GM12878 (cell line): ENCODE measurements around the gene R3HDM2. TPM values are rescaled to one million over a fixed set of nuclear protein-coding genes. Genes with fewer than 3 reads are reported as not detected.

ENCODE experiments used
- ATF7 ChIP-seq: fragments of 450-650 bp; IDR thresholded peaks from 2 replicates; pipeline ENCODE4 v1.6.1; 2016; ENCODE audit warnings: low read depth, mild to moderate bottlenecking
- CBFB ChIP-seq: IDR thresholded peaks from 2 replicates; pipeline ENCODE4 v1.6.1; 2016; ENCODE audit warnings: antibody characterized with exemption, low read depth
- CHD1 ChIP-seq: IDR thresholded peaks from 2 replicates; pipeline ENCODE4 v1.6.1; 2012; ENCODE audit warnings: low read depth, low read length, improper control_type of control experiment
- CREB1 ChIP-seq: IDR thresholded peaks from 2 replicates; pipeline ENCODE4 v1.6.1; 2012; ENCODE audit warnings: low read depth, mild to moderate bottlenecking, inconsistent platforms
- DPF2 ChIP-seq: fragments of 450-650 bp; IDR thresholded peaks from 2 replicates; pipeline ENCODE4 v1.6.1; 2017; ENCODE audit warnings: mild to moderate bottlenecking
- EED ChIP-seq: sonication (generic); IDR thresholded peaks from 2 replicates; pipeline ENCODE4 v1.6.1; 2016; ENCODE audit warnings: antibody characterized with exemption, low read depth
- EGR1 ChIP-seq, 2 experiments: IDR thresholded peaks; 1 replicate in 1 of 2; 2 replicates in 1 of 2; pipeline ENCODE4 v1.6.1; 2011 to 2012; ENCODE audit warnings: low read depth in 2 of 2, low read length in 2 of 2, borderline replicate concordance in 1 of 2, mild to moderate bottlenecking in 1 of 2, moderate library complexity in 1 of 2
- ETV6 ChIP-seq, 2 experiments: fragments of 450-650 bp in 1 of 2; IDR thresholded peaks in 1 of 2; conservative IDR thresholded peaks in 1 of 2; 2 replicates each; pipeline ENCODE4 v1.6.1; 2014; ENCODE audit warnings: antibody characterized with exemption in 1 of 2, borderline replicate concordance in 1 of 2, low read depth in 1 of 2, mild to moderate bottlenecking in 1 of 2, moderate library complexity in 1 of 2
- FOXM1 ChIP-seq: IDR thresholded peaks from 2 replicates; pipeline ENCODE4 v1.6.1; 2012; ENCODE audit warnings: low read depth, mild to moderate bottlenecking, inconsistent platforms, low read length, moderate library complexity
- GATAD2B ChIP-seq: fragments of 450-650 bp; conservative IDR thresholded peaks from 2 replicates; pipeline ENCODE4 v1.6.1; 2017; ENCODE audit warnings: low read depth, mild to moderate bottlenecking, moderate library complexity
- HCFC1 ChIP-seq: fragments of 150-350 bp; IDR thresholded peaks from 2 replicates; pipeline ENCODE4 v1.6.1; 2014; ENCODE audit warnings: low read length
- HDAC6 ChIP-seq: fragments of 200-600 bp; sonication (generic); IDR thresholded peaks from one replicate; pipeline ENCODE4 v1.8.0; 2017; ENCODE audit warnings: antibody characterized with exemption; ENCODE audit not compliant: unreplicated experiment
- HDGF ChIP-seq: fragments of 450-650 bp; IDR thresholded peaks from 2 replicates; pipeline ENCODE4 v1.6.1; 2016; ENCODE audit warnings: antibody characterized with exemption
- IKZF2 ChIP-seq, 2 experiments: fragments of 450-650 bp; IDR thresholded peaks; 2 replicates each; pipeline ENCODE4 v1.6.1; 2017; ENCODE audit warnings: mild to moderate bottlenecking in 2 of 2, moderate library complexity in 2 of 2
- LARP7 ChIP-seq: fragments of 450-650 bp; IDR thresholded peaks from 2 replicates; pipeline ENCODE4 v1.6.1; 2017; ENCODE audit warnings: mild to moderate bottlenecking
- MXI1 ChIP-seq: fragments of 150-350 bp; IDR thresholded peaks from 2 replicates; pipeline ENCODE4 v1.6.1; 2011; ENCODE audit warnings: low read depth, mild to moderate bottlenecking, inconsistent platforms, low read length, improper control_type of control experiment
- NBN ChIP-seq: fragments of 450-650 bp; IDR thresholded peaks from 2 replicates; pipeline ENCODE4 v1.6.1; 2016
- PML ChIP-seq: IDR thresholded peaks from 2 replicates; pipeline ENCODE4 v1.6.1; 2012; ENCODE audit warnings: low read length, inconsistent platforms
- RAD21 ChIP-seq: IDR thresholded peaks from 2 replicates; pipeline ENCODE4 v1.6.1; 2011; ENCODE audit warnings: mild to moderate bottlenecking, low read depth, low read length, moderate library complexity; ENCODE audit not compliant: insufficient read depth
- RB1 ChIP-seq: fragments of 450-650 bp; formaldehyde crosslinking; IDR thresholded peaks from 2 replicates; pipeline ENCODE4 v1.6.1; 2017; ENCODE audit warnings: mild to moderate bottlenecking, borderline replicate concordance
- SMAD1 ChIP-seq: fragments of 450-650 bp; IDR thresholded peaks from 2 replicates; pipeline ENCODE4 v1.6.1; 2018; ENCODE audit warnings: mild to moderate bottlenecking, low read depth; ENCODE audit not compliant: partially characterized antibody
- SUZ12 ChIP-seq: fragments of 200-600 bp; sonication (generic); IDR thresholded peaks from one replicate; pipeline ENCODE4 v1.6.1; 2018; ENCODE audit warnings: antibody characterized with exemption, mild to moderate bottlenecking; ENCODE audit not compliant: unreplicated experiment
- TAF1 ChIP-seq: IDR thresholded peaks from 2 replicates; pipeline ENCODE4 v1.6.1; 2011; ENCODE audit warnings: mild to moderate bottlenecking, low read depth, low read length, borderline replicate concordance
- TCF12 ChIP-seq: IDR thresholded peaks from 2 replicates; pipeline ENCODE4 v1.6.1; 2011; ENCODE audit warnings: low read depth, mild to moderate bottlenecking, low read length
- polyA plus RNA-seq, 11 experiments: library from polyadenylated mRNA; depleted of rRNA in 4 of 11; unstranded in 6 of 11; stranded (reverse) in 5 of 11; fragments of >200 nt; fragmentation: Nextera tagmentation in 4 of 11; fragmentation: Illumina TruSeq in 1 of 11; extraction: Ambion mirVana in 4 of 11; extraction: Trizol in 1 of 11; gene quantifications; 1 replicate in 1 of 11; 2 replicates in 10 of 11; pipeline versions ENCODE4 v1.2.1 to v1.2.3, GENCODE V29; 2011 to 2016; ENCODE audit warnings: inconsistent platforms in 2 of 11, missing spikeins in 2 of 11, low read depth in 1 of 11
- total RNA-seq, 4 experiments: library from RNA; depleted of rRNA in 3 of 4; stranded (reverse); fragments of >200 nt in 3 of 4; fragmentation: Illumina TruSeq in 1 of 4; extraction: Trizol in 1 of 4; gene quantifications; 2 replicates each; pipeline versions ENCODE4 v1.2.1 to v1.2.3, GENCODE V29; 2013 to 2021
- TF ChIP-seq, protein P1 (sequence below): fragments of 450-650 bp; IDR thresholded peaks from 2 replicates; pipeline ENCODE4 v1.6.1; 2017; ENCODE audit warnings: borderline replicate concordance
- TF ChIP-seq, protein P2 (sequence below): fragments of 450-650 bp; conservative IDR thresholded peaks from 2 replicates; pipeline ENCODE4 v1.6.1; 2017; ENCODE audit warnings: mild to moderate bottlenecking, moderate library complexity
- TF ChIP-seq, protein P3 (sequence below): fragments of 450-650 bp; IDR thresholded peaks from 2 replicates; pipeline ENCODE4 v1.6.1; 2016; ENCODE audit warnings: mild to moderate bottlenecking

Gene R3HDM2
- total and polyA plus RNA-seq, 10 of the 15 experiments (the other 5 are each of a cell fraction or from before 2014, with no cell fraction given): 4.6 to 26.1 (median 11.2) TPM

DNA sequence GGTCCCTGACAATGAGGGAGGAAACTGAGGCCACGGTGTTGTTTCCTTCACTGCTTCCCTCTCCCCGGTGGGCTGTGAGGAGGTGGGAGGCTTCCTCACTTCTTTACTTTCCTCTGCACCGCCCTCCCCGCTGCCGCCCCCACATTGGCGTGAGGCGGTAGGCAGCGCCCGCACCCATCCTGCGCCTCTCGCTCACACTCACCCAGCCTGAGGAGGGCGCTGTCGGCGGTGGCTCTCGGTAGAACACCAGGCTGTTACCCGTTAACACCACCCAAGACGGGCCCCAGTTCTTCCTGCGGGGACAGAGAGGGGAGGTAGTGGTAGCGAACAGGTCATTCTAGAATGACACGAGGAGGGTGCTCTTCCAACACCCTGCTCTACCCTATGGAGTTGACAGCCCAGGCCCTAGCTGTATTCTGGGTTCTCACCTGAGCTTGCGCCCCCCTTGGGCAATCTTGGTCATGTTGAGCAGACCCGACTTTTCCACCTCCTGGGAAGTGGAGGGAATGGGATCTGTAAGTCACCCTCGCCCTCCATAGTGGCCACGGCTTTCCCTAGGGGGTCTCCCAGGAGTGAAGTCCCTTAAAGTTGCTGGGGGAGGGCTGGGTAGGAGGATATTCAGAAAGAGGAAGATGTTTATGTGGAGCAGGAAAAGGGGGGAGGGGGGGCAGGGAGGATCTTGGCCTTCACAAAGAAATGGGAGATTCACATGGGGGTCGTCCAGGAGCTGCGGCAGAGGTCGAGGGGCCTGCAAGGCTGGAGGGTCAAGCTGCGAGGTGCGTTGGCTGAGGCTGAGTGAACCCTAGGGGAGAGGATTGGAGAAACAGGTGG, 45.5 kb upstream of the R3HDM2 start (continued):
- TF ChIP-seq CREB1 (0 out of 2 replicates have a peak, but pooled peaks have one; percentile 52), HDAC6 (no peak), RAD21 (peak; percentile 43), NBN (peak; percentile 62; the same call in 1 of the 2 replicates), GATAD2B (peak; percentile 53; the same call in 1 of the 2 replicates), MXI1 (0 out of 2 replicates have a peak, but pooled peaks have one; percentile 29), PML (no peak), SUZ12 (no peak), ETV6 (conservative IDR thresholded peaks at IDR 0.05 in 1 of 2, IDR thresholded peaks at IDR 0.05 in 1 of 2; ENCODE audit: borderline replicate concordance in 1 of 2, low read depth in 1 of 2) (no peak), HCFC1 (peak; percentile 32; the same call in 1 of the 2 replicates), DPF2 (peak; percentile 60; the same call in 1 of the 2 replicates), CBFB (peak; percentile 17; the same call in 1 of the 2 replicates), IKZF2 (IDR thresholded peaks at IDR 0.05) (peak; percentile 74 to 82), LARP7 (0 out of 2 replicates have a peak, but pooled peaks have one; percentile 67), EGR1 (IDR thresholded peaks at IDR 0.05; ENCODE audit: borderline replicate concordance in 1 of 2, low read depth in 2 of 2, low read length in 2 of 2) (peak in 1 of 2 experiments; percentile 92; a peak in 2 of 3 replicates), TCF12 (no peak), CHD1 (no peak), HDGF (peak; percentile 46; the same call in 1 of the 2 replicates), RB1 (peak; percentile 52; the same call in 1 of the 2 replicates), FOXM1 (peak; percentile 71; the same call in 1 of the 2 replicates), SMAD1 (peak; percentile 34), EED (peak; percentile 56; the same call in 1 of the 2 replicates), TAF1 (0 out of 2 replicates have a peak, but pooled peaks have one; percentile 24), ATF7 (peak; percentile 30; the same call in 1 of the 2 replicates)
- TF ChIP-seq, protein P1, sequence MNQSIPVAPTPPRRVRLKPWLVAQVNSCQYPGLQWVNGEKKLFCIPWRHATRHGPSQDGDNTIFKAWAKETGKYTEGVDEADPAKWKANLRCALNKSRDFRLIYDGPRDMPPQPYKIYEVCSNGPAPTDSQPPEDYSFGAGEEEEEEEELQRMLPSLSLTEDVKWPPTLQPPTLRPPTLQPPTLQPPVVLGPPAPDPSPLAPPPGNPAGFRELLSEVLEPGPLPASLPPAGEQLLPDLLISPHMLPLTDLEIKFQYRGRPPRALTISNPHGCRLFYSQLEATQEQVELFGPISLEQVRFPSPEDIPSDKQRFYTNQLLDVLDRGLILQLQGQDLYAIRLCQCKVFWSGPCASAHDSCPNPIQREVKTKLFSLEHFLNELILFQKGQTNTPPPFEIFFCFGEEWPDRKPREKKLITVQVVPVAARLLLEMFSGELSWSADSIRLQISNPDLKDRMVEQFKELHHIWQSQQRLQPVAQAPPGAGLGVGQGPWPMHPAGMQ: no peak
- TF ChIP-seq, protein P2, sequence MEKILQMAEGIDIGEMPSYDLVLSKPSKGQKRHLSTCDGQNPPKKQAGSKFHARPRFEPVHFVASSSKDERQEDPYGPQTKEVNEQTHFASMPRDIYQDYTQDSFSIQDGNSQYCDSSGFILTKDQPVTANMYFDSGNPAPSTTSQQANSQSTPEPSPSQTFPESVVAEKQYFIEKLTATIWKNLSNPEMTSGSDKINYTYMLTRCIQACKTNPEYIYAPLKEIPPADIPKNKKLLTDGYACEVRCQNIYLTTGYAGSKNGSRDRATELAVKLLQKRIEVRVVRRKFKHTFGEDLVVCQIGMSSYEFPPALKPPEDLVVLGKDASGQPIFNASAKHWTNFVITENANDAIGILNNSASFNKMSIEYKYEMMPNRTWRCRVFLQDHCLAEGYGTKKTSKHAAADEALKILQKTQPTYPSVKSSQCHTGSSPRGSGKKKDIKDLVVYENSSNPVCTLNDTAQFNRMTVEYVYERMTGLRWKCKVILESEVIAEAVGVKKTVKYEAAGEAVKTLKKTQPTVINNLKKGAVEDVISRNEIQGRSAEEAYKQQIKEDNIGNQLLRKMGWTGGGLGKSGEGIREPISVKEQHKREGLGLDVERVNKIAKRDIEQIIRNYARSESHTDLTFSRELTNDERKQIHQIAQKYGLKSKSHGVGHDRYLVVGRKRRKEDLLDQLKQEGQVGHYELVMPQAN: peak; percentile 7; the same call in 1 of the 2 replicates
- TF ChIP-seq, protein P3, sequence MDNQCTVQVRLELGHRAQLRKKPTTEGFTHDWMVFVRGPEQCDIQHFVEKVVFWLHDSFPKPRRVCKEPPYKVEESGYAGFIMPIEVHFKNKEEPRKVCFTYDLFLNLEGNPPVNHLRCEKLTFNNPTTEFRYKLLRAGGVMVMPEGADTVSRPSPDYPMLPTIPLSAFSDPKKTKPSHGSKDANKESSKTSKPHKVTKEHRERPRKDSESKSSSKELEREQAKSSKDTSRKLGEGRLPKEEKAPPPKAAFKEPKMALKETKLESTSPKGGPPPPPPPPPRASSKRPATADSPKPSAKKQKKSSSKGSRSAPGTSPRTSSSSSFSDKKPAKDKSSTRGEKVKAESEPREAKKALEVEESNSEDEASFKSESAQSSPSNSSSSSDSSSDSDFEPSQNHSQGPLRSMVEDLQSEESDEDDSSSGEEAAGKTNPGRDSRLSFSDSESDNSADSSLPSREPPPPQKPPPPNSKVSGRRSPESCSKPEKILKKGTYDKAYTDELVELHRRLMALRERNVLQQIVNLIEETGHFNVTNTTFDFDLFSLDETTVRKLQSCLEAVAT: peak; percentile 64; the same call in 1 of the 2 replicates
